Endodermal cell (in vitro differentiated cells): ENCODE data around the gene TSHZ3. TPM values are rescaled to one million over a fixed set of nuclear protein-coding genes. Genes with fewer than 3 reads are reported as not detected.

Source experiments
- DNase-seq: peaks from one replicate; pipeline ENCODE4 v3.0.0-alpha.2; 2017
- H3K27ac ChIP-seq: 2 replicates; pipeline ENCODE4 v1.5.1; 2013; ENCODE audit warnings: mild to moderate bottlenecking, low read depth, low read length, moderate library complexity
- H3K27me3 ChIP-seq: 2 replicates; pipeline ENCODE4 v1.6.1; 2013; ENCODE audit warnings: mild to moderate bottlenecking, low read length, moderate library complexity; ENCODE audit not compliant: insufficient read depth, control insufficient read depth, poor library complexity, severe bottlenecking
- H3K36me3 ChIP-seq: 2 replicates; pipeline ENCODE4 v1.7.0; 2013; ENCODE audit warnings: mild to moderate bottlenecking, low read length, moderate library complexity; ENCODE audit not compliant: control insufficient read depth, insufficient read depth
- H3K4me1 ChIP-seq: one replicate; pipeline ENCODE4 v1.7.0; 2013; ENCODE audit warnings: low read length; ENCODE audit not compliant: control insufficient read depth, insufficient read depth
- H3K4me3 ChIP-seq: 2 replicates; pipeline ENCODE4 v1.5.1; 2013; ENCODE audit warnings: mild to moderate bottlenecking, low read length, moderate library complexity
- H3K9ac ChIP-seq: 2 replicates; pipeline ENCODE4 v1.6.1; 2013; ENCODE audit warnings: mild to moderate bottlenecking, low read length, moderate library complexity; ENCODE audit not compliant: poor library complexity, severe bottlenecking; ENCODE audit errors: extremely low read depth
- H3K9me3 ChIP-seq: 2 replicates; pipeline ENCODE4 v1.6.1; 2013; ENCODE audit warnings: mild to moderate bottlenecking, low read length, moderate library complexity; ENCODE audit not compliant: control insufficient read depth
- H3K27ac Mint-ChIP-seq: 2 replicates; pipeline ENCODE4 v1.8.0; 2020; ENCODE audit warnings: mixed read lengths
- H3K27me3 Mint-ChIP-seq: 2 replicates; pipeline ENCODE4 v1.8.0; 2021; ENCODE audit warnings: mild to moderate bottlenecking, mixed read lengths; ENCODE audit not compliant: insufficient read depth
- H3K36me3 Mint-ChIP-seq: 2 replicates; pipeline ENCODE4 v1.8.0; 2020; ENCODE audit warnings: low read depth, mixed read lengths
- H3K4me1 Mint-ChIP-seq: 2 replicates; pipeline ENCODE4 v1.8.0; 2020; ENCODE audit warnings: mixed read lengths
- H3K4me3 Mint-ChIP-seq: 2 replicates; pipeline ENCODE4 v1.8.0; 2020; ENCODE audit warnings: mild to moderate bottlenecking, moderate library complexity, mixed read lengths
- H3K9me3 Mint-ChIP-seq: 2 replicates; pipeline ENCODE4 v1.8.0; 2020; ENCODE audit warnings: mild to moderate bottlenecking, mixed read lengths
- CTCF ChIP-seq: fragments of 200-600 bp; sonication (generic); conservative IDR thresholded peaks from 2 replicates; pipeline ENCODE4 v1.5.0; 2021; ENCODE audit warnings: antibody characterized with exemption, mild to moderate bottlenecking
- WGBS, 2 experiments: methylation state at CpG; one replicate each; pipeline versions ENCODE4 v1.1.5 to v1.1.7; 2013; ENCODE audit warnings: missing lambda C conversion rate in 2 of 2, mixed read lengths in 1 of 2; ENCODE audit not compliant: insufficient coverage in 1 of 2, insufficient read length in 1 of 2; 5-methylcytosine and 5-hydroxymethylcytosine counted together
- total RNA-seq, 2 donors: library from RNA; stranded (reverse); fragmentation: NEBNext Ultra II Directional in 1 of 2; extraction: Animal tissue kit (Norgen Biotek cat#: 25700) in 1 of 2; gene quantifications; 2 replicates in 1 of 2; 3 replicates in 1 of 2; pipeline ENCODE4 v1.2.1, GENCODE V29; 2021

The TSHZ3 gene
- total RNA-seq, 2 donors from 2014 or later: 0.84 to 2.1 TPM

GRCh38 chr19:31330237-31330636, 19.0 kb downstream of the TSHZ3 start:
- H3K27me3 Mint-ChIP-seq: no peaks in the 10 kb centered on the region

GRCh38 chr19:31329819-31330218, 19.4 kb downstream of the TSHZ3 start:
- Histone ChIP-seq H3K27ac (no peak overlapping the region), H3K4me1 (no peaks in the 10 kb centered on the region), H3K9ac (no peak overlapping the region), H3K36me3 (no peaks in the 10 kb centered on the region), H3K27me3 (no peaks in the 10 kb centered on the region), H3K9me3 (no peaks in the 10 kb centered on the region), H3K4me3 (no peak overlapping the region)
- 94 to 97% methylated on average over 3 to 4 of the region's 4 CpGs for WGBS, 2 experiments
- TF ChIP-seq CTCF: no peak
- Mint-ChIP-seq H3K9me3 (no peaks in the 10 kb centered on the region), H3K4me1 (peaks cover 5% of the 10 kb centered on the region), H3K4me3 (no peak overlapping the region), H3K27me3 (no peaks in the 10 kb centered on the region), H3K36me3 (no peaks in the 10 kb centered on the region), H3K27ac (no peak overlapping the region)
- DNase-seq: no peak

More at GRCh38 chr19:31330237-31330636, 19.0 kb downstream of the TSHZ3 start:
- H3K36me3 ChIP-seq: no peaks in the 10 kb centered on the region
- 95 to 97% methylated on average over 5 to 10 of the region's 10 CpGs for WGBS, 2 experiments
- DNase-seq: no peak
- no peaks in the 10 kb centered on the region for H3K9me3 Mint-ChIP-seq
- no peak overlapping the region for H3K9ac ChIP-seq
- H3K27ac ChIP-seq: no peak overlapping the region
- no peaks in the 10 kb centered on the region for H3K27me3 ChIP-seq
- no peak overlapping the region for H3K27ac Mint-ChIP-seq
- TF ChIP-seq CTCF: no peak
- H3K36me3 Mint-ChIP-seq: no peaks in the 10 kb centered on the region
- H3K9me3 ChIP-seq: no peaks in the 10 kb centered on the region
- no peak overlapping the region for H3K4me3 Mint-ChIP-seq
- no peak overlapping the region for H3K4me3 ChIP-seq
- peaks cover 5% of the 10 kb centered on the region for H3K4me1 Mint-ChIP-seq
- no peaks in the 10 kb centered on the region for H3K4me1 ChIP-seq

GRCh38 chr19:31328238-31328637, 21.0 kb downstream of the TSHZ3 start:
- Histone ChIP-seq H3K4me1 (no peaks in the 10 kb centered on the region), H3K27ac (no peak overlapping the region), H3K4me3 (no peak overlapping the region), H3K9me3 (no peaks in the 10 kb centered on the region), H3K9ac (no peak overlapping the region), H3K27me3 (no peaks in the 10 kb centered on the region), H3K36me3 (no peaks in the 10 kb centered on the region)
- H3K4me3 Mint-ChIP-seq: no peak overlapping the region
- H3K36me3 Mint-ChIP-seq: no peaks in the 10 kb centered on the region
- no peaks in the 10 kb centered on the region for H3K27me3 Mint-ChIP-seq
- no peak for DNase-seq
- 92 to 96% methylated on average over 3 to 4 of the region's 4 CpGs for WGBS, 2 experiments
- H3K4me1 Mint-ChIP-seq: no peaks in the 10 kb centered on the region
- TF ChIP-seq CTCF: no peak
- no peak overlapping the region for H3K27ac Mint-ChIP-seq
- H3K9me3 Mint-ChIP-seq: no peaks in the 10 kb centered on the region
